Trophoblast cell (in vitro differentiated cells and primary cell): ENCODE measurements around the gene DTD1.

Experiments
- DNase-seq, 2 donors: peaks; one replicate each; pipeline ENCODE4 v3.0.0-alpha.2; 2016
- H2AFZ ChIP-seq: 2 replicates; pipeline ENCODE4 v1.6.1; 2013; ENCODE audit warnings: low read length, moderate library complexity, mild to moderate bottlenecking; ENCODE audit not compliant: insufficient read depth, poor library complexity
- H2AK5ac ChIP-seq: 2 replicates; pipeline ENCODE4 v1.6.1; 2013; ENCODE audit warnings: mild to moderate bottlenecking, low read length
- H2BK120ac ChIP-seq: 2 replicates; pipeline ENCODE4 v1.6.1; 2013; ENCODE audit warnings: low read length, mild to moderate bottlenecking, moderate library complexity; ENCODE audit not compliant: insufficient read depth, poor library complexity
- H2BK12ac ChIP-seq: 2 replicates; pipeline ENCODE4 v1.6.1; 2013; ENCODE audit warnings: mild to moderate bottlenecking, low read length, moderate library complexity
- H2BK5ac ChIP-seq: 2 replicates; pipeline ENCODE4 v1.6.1; 2013; ENCODE audit warnings: low read length, low read depth, moderate library complexity, mild to moderate bottlenecking; ENCODE audit not compliant: poor library complexity
- H3K14ac ChIP-seq: 2 replicates; pipeline ENCODE4 v1.6.1; 2013; ENCODE audit warnings: mild to moderate bottlenecking, low read length
- H3K18ac ChIP-seq: 2 replicates; pipeline ENCODE4 v1.6.1; 2013; ENCODE audit warnings: mild to moderate bottlenecking, low read length
- H3K23ac ChIP-seq: 2 replicates; pipeline ENCODE4 v1.6.1; 2013; ENCODE audit warnings: low read length
- H3K27ac ChIP-seq: 2 replicates; pipeline ENCODE4 v1.5.1; 2013; ENCODE audit warnings: low read depth, mild to moderate bottlenecking, inconsistent platforms, low read length, moderate library complexity
- H3K27me3 ChIP-seq: 2 replicates; pipeline ENCODE4 v1.6.1; 2013; ENCODE audit warnings: inconsistent platforms, mild to moderate bottlenecking, low read length, moderate library complexity; ENCODE audit not compliant: insufficient read depth
- H3K36me3 ChIP-seq, 2 experiments: 1 replicate in 1 of 2; 2 replicates in 1 of 2; pipeline ENCODE4 v1.6.1; 2013; ENCODE audit warnings: low read length in 2 of 2, mild to moderate bottlenecking in 2 of 2, moderate library complexity in 1 of 2; ENCODE audit not compliant: insufficient read depth in 2 of 2, control insufficient read depth in 1 of 2
- H3K4ac ChIP-seq: 2 replicates; pipeline ENCODE4 v1.6.1; 2013; ENCODE audit warnings: low read depth, mild to moderate bottlenecking, low read length, moderate library complexity
- H3K4me1 ChIP-seq, 2 experiments: 1 replicate in 1 of 2; 2 replicates in 1 of 2; pipeline ENCODE4 v1.6.1; 2013; ENCODE audit warnings: low read length in 2 of 2, mild to moderate bottlenecking in 2 of 2, moderate library complexity in 1 of 2; ENCODE audit not compliant: insufficient read depth in 2 of 2, control insufficient read depth in 1 of 2
- H3K4me2 ChIP-seq: 2 replicates; pipeline ENCODE4 v1.6.1; 2013; ENCODE audit warnings: inconsistent platforms, mild to moderate bottlenecking, low read length, moderate library complexity
- H3K4me3 ChIP-seq: 2 replicates; pipeline ENCODE4 v1.5.1; 2013; ENCODE audit warnings: mild to moderate bottlenecking, low read depth, low read length, inconsistent platforms
- H3K79me1 ChIP-seq: one replicate; pipeline ENCODE4 v1.6.1; 2013; ENCODE audit warnings: low read length
- H3K79me2 ChIP-seq: 2 replicates; pipeline ENCODE4 v1.6.1; 2013; ENCODE audit warnings: low read length, mild to moderate bottlenecking; ENCODE audit not compliant: control insufficient read depth, insufficient read depth, poor library complexity
- H3K9ac ChIP-seq: 2 replicates; pipeline ENCODE4 v1.6.1; 2013; ENCODE audit warnings: mild to moderate bottlenecking, low read length
- H3K9me3 ChIP-seq: 2 replicates; pipeline ENCODE4 v1.6.1; 2013; ENCODE audit warnings: low read depth, mild to moderate bottlenecking, control low read depth, inconsistent platforms, low read length; ENCODE audit not compliant: insufficient read depth
- H4K12ac ChIP-seq: 2 replicates; pipeline ENCODE4 v1.6.1; 2013; ENCODE audit warnings: low read depth, mild to moderate bottlenecking, low read length, moderate library complexity
- H4K8ac ChIP-seq: 2 replicates; pipeline ENCODE4 v1.6.1; 2013; ENCODE audit warnings: low read depth, mild to moderate bottlenecking, low read length, moderate library complexity
- H4K91ac ChIP-seq: one replicate; pipeline ENCODE4 v1.6.1; 2013; ENCODE audit warnings: low read depth, mild to moderate bottlenecking, low read length, moderate library complexity
- WGBS: extraction: QIAGEN DNeasy Blood & Tissue Kit; methylation state at CpG from one replicate; pipeline ENCODE4 v1.1.7; 2013; ENCODE audit warnings: missing lambda C conversion rate; ENCODE audit not compliant: insufficient read length, insufficient coverage; ENCODE audit errors: extremely low coverage; 5-methylcytosine and 5-hydroxymethylcytosine counted together

DTD1 gene

DNA sequence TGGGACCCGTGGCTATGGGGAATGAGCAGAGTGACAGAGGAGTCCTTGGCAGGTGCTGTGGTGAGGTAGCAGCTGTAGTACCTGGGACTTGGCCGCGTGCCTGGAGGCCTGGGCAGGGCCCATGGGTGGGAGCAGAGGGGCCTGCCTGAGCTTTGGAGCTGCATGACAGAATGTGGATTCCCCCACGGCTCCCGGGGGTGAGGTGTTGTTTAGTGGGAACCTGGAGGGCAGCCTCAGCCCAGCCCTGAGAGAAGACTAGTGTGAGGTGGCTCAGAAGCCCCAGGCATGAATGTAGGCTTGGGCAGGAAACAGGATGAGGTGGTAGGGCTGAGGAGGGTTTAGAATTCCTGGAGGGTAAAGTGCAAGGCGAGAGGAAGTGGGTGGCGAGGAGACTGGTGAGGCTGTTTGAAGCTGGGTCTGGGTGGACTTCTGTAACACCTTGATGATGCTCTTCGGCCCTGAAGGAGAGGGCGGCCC, 139.2 kb downstream of the DTD1 start:
- no CpG with 5 or more reads among the region's 9 CpGs for WGBS
- Histone ChIP-seq H4K91ac (no peak overlapping the region), H2BK120ac (no peak overlapping the region), H3K79me2 (no peaks in the 10 kb centered on the region), H4K12ac (no peak overlapping the region), H3K23ac (no peak overlapping the region), H2AFZ (no peak overlapping the region), H4K8ac (no peak overlapping the region), H3K18ac (no peak overlapping the region), H3K9me3 (no peaks in the 10 kb centered on the region), H3K4me2 (no peak overlapping the region), H3K4me3 (no peak overlapping the region), H3K27me3 (no peaks in the 10 kb centered on the region), H3K9ac (no peak overlapping the region), H3K4me1 (peaks cover 2 to 5% of the 10 kb centered on the region in 2 experiments), H2AK5ac (no peak overlapping the region), H3K14ac (no peak overlapping the region), H2BK12ac (no peak overlapping the region), H3K4ac (no peak overlapping the region), H3K27ac (no peak overlapping the region), H3K79me1 (no peaks in the 10 kb centered on the region), H3K36me3 (no peaks in the 10 kb centered on the region), H2BK5ac (no peak overlapping the region)
- no peak for DNase-seq

DNA sequence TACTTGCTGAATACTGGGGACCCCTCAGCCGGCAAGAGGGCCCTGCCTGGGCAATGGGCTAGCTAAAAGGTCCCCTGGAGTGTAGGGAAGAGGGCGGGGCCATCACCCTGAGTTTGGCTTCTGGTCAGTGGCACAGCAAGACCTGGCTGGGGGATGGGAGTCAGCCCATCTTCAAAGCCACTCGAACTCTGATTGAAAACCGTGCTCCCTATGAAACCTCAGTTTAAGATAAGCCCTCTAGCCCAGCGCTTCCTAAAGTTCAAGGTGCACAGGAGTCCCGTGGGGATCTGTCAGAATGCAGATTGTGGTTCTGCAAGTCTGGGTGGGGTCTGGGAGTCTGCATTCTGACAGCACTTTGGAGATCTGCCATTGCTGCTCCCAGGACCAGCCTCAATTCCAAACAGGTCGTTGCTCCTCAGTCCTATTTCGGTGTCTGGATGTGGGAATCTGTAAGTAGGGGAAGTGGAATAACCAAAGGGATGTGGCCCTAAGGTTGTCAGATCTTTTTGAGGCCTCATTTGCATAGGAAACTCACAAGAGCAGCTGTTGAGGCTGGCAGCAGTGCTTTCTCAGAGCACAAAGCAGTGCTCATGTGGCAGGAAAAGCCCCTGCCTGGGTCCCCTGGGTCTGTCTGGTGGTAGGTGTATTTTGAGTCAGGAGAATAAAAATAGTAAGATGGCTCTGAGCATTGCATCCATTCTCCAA, 140.5 kb downstream of the DTD1 start:
- Histone ChIP-seq H4K91ac (no peak overlapping the region), H3K4ac (no peak overlapping the region), H3K18ac (no peak overlapping the region), H3K4me3 (no peak overlapping the region), H4K12ac (no peak overlapping the region), H2AFZ (no peak overlapping the region), H2BK12ac (no peak overlapping the region), H4K8ac (no peak overlapping the region), H3K14ac (no peak overlapping the region), H2AK5ac (no peak overlapping the region), H3K27ac (no peak overlapping the region), H3K27me3 (no peaks in the 10 kb centered on the region), H3K9me3 (no peaks in the 10 kb centered on the region), H3K79me2 (no peaks in the 10 kb centered on the region), H2BK5ac (no peak overlapping the region), H3K4me1 (peaks cover 2 to 5% of the 10 kb centered on the region in 2 experiments), H3K9ac (no peak overlapping the region), H3K4me2 (no peak overlapping the region), H2BK120ac (no peak overlapping the region), H3K79me1 (no peaks in the 10 kb centered on the region), H3K23ac (no peak overlapping the region), H3K36me3 (no peaks in the 10 kb centered on the region)
- no peak for DNase-seq
- WGBS = no CpG with 5 or more reads among the region's 8 CpGs

DNA sequence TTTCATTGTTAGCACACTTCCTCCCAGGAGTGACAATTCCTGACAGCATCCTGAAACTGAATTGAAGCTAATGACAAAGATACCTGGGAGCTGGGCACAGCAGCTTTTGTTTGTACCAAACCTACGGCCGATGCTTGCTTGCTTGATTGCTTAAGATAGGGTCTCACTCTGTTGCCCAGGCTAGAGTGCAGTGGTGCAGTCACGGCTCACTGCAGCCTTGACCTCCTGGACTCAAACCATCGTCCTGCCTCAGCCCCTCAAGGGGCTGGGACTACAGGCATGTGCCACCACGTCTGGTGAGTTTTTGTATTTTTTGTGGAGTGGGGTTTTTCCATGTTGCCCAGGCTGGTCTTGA, 141.0 kb downstream of the DTD1 start:
- Histone ChIP-seq H3K4me2 (no peak overlapping the region), H3K36me3 (no peaks in the 10 kb centered on the region), H4K8ac (no peak overlapping the region), H3K27ac (no peak overlapping the region), H2AFZ (no peak overlapping the region), H3K9ac (no peak overlapping the region), H2BK12ac (no peak overlapping the region), H3K4me3 (no peak overlapping the region), H2AK5ac (no peak overlapping the region), H3K4me1 (peaks cover 2 to 5% of the 10 kb centered on the region in 2 experiments), H2BK5ac (no peak overlapping the region), H4K91ac (no peak overlapping the region), H3K18ac (no peak overlapping the region), H3K27me3 (no peaks in the 10 kb centered on the region), H4K12ac (no peak overlapping the region), H3K14ac (no peak overlapping the region), H3K4ac (no peak overlapping the region), H2BK120ac (no peak overlapping the region), H3K9me3 (no peaks in the 10 kb centered on the region), H3K23ac (no peak overlapping the region), H3K79me1 (no peaks in the 10 kb centered on the region), H3K79me2 (no peaks in the 10 kb centered on the region)
- no peak for DNase-seq
- no CpG with 5 or more reads among the region's 5 CpGs for WGBS

DNA sequence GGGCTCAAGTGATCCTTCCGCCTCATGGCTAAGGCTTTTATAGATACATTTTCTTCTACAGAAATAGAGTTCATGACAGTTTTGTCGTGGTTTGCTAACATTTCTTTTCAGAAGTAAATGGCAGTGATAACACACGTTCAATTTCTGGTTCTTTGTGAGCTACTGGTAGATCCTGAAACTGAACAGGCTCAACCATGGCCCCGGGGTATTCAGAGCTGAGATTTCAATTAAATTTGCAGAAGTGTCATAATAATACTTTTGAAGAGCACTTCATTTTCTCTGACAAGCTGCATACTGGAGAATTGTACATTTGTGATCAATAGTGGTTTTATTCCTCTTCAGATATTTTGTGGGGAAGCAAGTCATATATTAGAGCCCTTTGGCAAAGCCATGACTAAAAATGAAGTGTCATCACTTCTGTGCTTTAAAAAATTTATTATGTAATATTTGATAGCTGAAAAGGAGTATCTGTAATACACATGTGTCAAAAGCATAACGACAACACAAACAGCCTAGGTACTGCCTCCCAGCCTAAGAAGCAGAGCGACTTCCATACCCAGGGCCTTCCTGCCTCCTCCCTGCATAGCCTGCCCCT, 141.5 kb downstream of the DTD1 start:
- Histone ChIP-seq H3K79me2 (no peaks in the 10 kb centered on the region), H2BK5ac (no peak overlapping the region), H3K18ac (no peak overlapping the region), H3K27ac (no peak overlapping the region), H4K8ac (no peak overlapping the region), H4K91ac (no peak overlapping the region), H3K23ac (no peak overlapping the region), H3K9me3 (no peaks in the 10 kb centered on the region), H3K36me3 (no peaks in the 10 kb centered on the region), H4K12ac (no peak overlapping the region), H2AFZ (no peak overlapping the region), H3K4me2 (no peak overlapping the region), H3K9ac (no peak overlapping the region), H2AK5ac (no peak overlapping the region), H3K27me3 (no peaks in the 10 kb centered on the region), H3K4me1 (peaks cover 2 to 5% of the 10 kb centered on the region in 2 experiments), H3K4me3 (no peak overlapping the region), H2BK120ac (no peak overlapping the region), H3K79me1 (no peaks in the 10 kb centered on the region), H3K14ac (no peak overlapping the region), H2BK12ac (no peak overlapping the region), H3K4ac (no peak overlapping the region)
- no CpG with 5 or more reads among the region's 6 CpGs for WGBS
- DNase-seq = no peak
